ENCODE measurements around the gene GAS2. TPM values are rescaled to one million over a fixed set of nuclear protein-coding genes. Genes with fewer than 3 reads are reported as not detected.

GAS2 gene
- 0.64 and 0.94 TPM in 2 replicates for total RNA-seq

DNA sequence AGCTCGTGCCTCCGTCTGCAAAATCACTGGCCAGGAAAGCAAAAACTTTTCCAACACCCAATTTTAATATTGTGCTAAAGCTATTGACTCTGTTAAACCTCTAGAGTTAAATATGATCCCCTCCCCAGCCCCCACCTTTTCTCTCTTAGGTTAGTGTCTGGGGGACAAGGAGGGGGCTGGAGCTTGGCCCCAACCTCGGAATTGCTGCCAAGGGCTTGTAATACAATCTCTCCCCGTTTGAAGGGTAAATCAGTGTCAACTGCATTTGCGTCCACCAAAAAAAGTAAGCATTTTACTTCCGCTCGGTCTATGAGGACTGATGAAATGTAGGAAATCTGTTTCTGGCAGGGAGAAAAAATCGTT, at the start of gene GAS2:
Gene GAS2 (plus strand): TSS at position 287 of the 363 bp plus-strand sequence. CDS start 8,259 bp downstream, outside the sequence.

DNA sequence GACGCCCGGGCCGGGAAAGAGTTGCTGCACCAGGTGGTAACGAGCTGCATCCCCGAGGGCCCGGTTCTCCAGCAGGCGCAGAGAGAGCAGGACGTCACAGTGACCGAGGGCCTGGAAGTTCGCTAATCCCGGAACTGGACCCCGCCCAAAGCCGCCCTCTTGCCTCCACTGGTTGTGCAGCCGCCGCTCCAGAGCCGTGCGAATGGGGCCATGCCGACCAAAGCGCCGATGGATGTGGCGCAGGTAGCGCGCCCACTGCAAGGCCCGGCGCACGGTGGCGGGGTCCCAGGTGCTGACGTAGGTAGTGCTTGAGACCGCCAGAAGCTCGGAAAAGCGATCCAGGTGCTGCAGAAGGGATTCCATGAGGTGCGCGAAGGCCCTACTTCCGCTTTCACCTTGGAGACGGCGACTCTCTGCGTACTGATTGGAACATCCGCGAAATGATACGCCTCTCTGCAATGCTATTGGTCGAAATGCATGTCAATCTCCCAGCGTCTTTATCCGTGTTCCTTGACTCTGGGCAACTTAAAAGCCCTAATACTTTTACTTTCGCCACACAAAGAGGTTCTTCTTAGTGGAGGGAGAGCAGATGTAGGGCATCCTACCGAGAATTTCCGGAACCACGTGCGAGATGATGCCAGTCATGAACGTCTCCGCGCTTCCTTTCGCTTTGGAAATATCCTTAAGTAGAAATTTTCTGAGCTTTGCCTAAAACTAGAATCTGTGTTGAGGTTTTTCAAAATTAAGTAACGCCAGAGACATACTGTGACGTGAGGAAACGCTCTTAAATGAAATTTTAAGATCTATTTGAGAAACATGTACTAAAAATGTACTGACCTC, 40.7 kb upstream of the GAS2 start, which contains the start of gene FANCF:
Gene FANCF (minus strand): TSS at position 376 of the 840 bp plus-strand sequence. CDS start 13 bp downstream, at position 363.

DNA sequence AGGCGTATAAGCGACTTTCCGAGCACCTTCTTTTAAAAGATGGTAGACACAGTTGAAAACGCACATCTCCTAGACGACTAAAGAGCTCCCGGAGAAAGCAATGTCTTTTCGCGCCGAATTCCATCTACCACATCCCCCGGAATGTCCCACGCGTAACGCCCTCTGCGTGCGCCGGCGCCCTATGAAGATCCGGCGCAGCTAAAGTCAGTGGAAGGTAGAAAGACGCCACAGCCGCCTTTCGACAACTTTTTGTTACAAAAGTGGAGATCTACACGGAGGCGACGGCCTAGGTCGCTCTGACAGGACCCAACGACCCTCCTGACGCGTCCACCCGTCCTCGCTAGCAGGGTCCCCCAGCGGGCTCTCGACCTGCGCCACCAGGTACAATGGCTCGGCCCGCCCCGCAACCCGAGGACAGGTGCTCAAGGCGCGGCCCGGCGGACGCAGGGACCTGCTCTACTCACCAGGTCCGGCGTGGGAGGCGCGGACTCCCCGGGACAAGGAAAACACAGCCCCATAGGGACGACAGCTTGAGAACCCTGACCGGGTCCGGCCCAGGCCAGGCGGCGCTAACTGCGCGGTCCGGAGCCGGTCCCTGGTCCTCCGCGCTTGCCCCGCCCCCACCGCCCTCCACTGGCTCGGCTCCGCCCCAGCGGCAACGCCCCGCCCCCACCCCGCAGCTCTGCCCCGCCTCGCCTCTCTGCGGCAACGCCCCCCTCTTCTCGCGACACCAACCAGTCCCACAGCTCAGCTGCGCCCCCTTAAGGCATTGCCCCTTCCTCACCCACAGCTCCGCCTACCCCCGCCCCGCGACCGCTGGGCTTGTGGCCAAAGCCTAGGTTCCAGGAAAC, 163.0 kb downstream of the GAS2 start, which contains the start of gene SVIP:
Gene SVIP (minus strand): TSS at position 571 of the 851 bp plus-strand sequence. CDS start 53 bp downstream, at position 518.

DNA sequence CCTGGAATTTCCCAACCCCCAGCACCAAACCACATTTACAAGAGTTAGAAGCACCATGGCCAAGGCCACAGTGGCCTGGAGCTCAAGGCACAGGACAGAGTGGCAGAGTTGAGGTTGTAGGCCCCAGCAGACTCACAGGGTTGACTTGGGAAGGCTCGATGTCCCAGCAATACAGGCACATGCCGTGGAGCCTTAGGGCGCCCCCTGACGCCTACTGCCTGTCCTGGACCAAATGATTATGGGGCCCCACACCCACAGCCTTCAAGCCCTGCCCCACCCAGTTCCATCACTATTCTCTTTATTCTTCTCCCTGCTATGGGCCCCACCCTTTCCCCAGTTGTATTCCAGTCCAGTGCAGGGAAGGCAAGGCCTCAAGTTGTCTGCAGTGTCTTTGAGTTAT, 193.8 kb downstream of the GAS2 start, which contains the start of gene CCDC179:
Gene CCDC179 (minus strand): TSS at position 234 of the 400 bp plus-strand sequence. CDS start 53 bp downstream, at position 181.

Other genes starting within 250 kb of the GAS2 start
- gene FANCF, start 40.8 kb upstream of the GAS2 start, total RNA-seq = 8.7 and 10.0 TPM in 2 replicates
- gene SVIP, start 163.2 kb downstream of the GAS2 start, total RNA-seq = 0.75 and 0.88 TPM in 2 replicates
- gene CCDC179, start 193.9 kb downstream of the GAS2 start, total RNA-seq = not detected in 2 replicates

Data from cardiac ventricle fibroblast (primary cell).